ENCODE data around the gene MARCHF10. TPM values are rescaled to one million over a fixed set of nuclear protein-coding genes. Genes with fewer than 3 reads are reported as not detected.
A peak's percentile ranks its signal among the peaks of the same experiment; 100 is the strongest.

The MARCHF10 gene
- total RNA-seq, 1 donor from 2014 or later: not detected

GRCh38 chr17:62662855-62663254, 145.3 kb downstream of the MARCHF10 start:
- ChIA-PET POLR2A (no interaction called here), CTCF (no interaction called here)
- Mint-ChIP-seq H3K36me3 (ENCODE audit: low read depth) (no peaks in the 10 kb centered on the region), H3K4me3 (no peak overlapping the region), H3K27me3 (no peaks in the 10 kb centered on the region), H3K9me3 (peaks cover 13% of the 10 kb centered on the region), H3K4me1 (no peaks in the 10 kb centered on the region), H3K27ac (no peak overlapping the region)
- TF ChIP-seq CTCF (IDR thresholded peaks at IDR 0.05): no peak
- intact Hi-C loops (cut with micrococcal nuclease): no loop called here
- ATAC-seq (ENCODE audit: low read depth) (no peak), DNase-seq (no peak)

- POLR2A ChIA-PET: no interaction called here
These were observed 146.8 kb downstream of the MARCHF10 start for GRCh38 chr17:62661337-62661736.

GRCh38 chr17:62660629-62661118, 147.4 kb downstream of the MARCHF10 start:
- DNase-seq (no peak), ATAC-seq (ENCODE audit: low read depth) (no peak)
- Mint-ChIP-seq H3K27me3 (no peaks in the 10 kb centered on the region), H3K9me3 (peaks cover 13% of the 10 kb centered on the region), H3K4me1 (no peaks in the 10 kb centered on the region), H3K27ac (no peak overlapping the region), H3K36me3 (ENCODE audit: low read depth) (no peaks in the 10 kb centered on the region), H3K4me3 (no peak overlapping the region)
- ChIA-PET POLR2A (no interaction called here), CTCF (no interaction called here)
- TF ChIP-seq CTCF (IDR thresholded peaks at IDR 0.05): no peak
- intact Hi-C loops (cut with micrococcal nuclease): no loop called here

More at GRCh38 chr17:62661337-62661736, 146.8 kb downstream of the MARCHF10 start:
- no peak overlapping the region for H3K4me3 Mint-ChIP-seq
- no peak for TF ChIP-seq CTCF (IDR thresholded peaks at IDR 0.05)
- CTCF ChIA-PET: no interaction called here
- no peaks in the 10 kb centered on the region for H3K4me1 Mint-ChIP-seq
- H3K9me3 Mint-ChIP-seq: peaks cover 13% of the 10 kb centered on the region
- no peak overlapping the region for H3K27ac Mint-ChIP-seq
- intact Hi-C loops (cut with micrococcal nuclease): no loop called here
- no peaks in the 10 kb centered on the region for H3K36me3 Mint-ChIP-seq (ENCODE audit: low read depth)
- DNase-seq (no peak), ATAC-seq (ENCODE audit: low read depth) (no peak)
- H3K27me3 Mint-ChIP-seq: no peaks in the 10 kb centered on the region

GRCh38 chr17:62658136-62658920, 149.8 kb downstream of the MARCHF10 start:
- Mint-ChIP-seq H3K36me3 (ENCODE audit: low read depth) (no peaks in the 10 kb centered on the region), H3K9me3 (peaks cover 13% of the 10 kb centered on the region), H3K4me3 (no peak overlapping the region), H3K4me1 (peaks cover 5% of the 10 kb centered on the region), H3K27me3 (no peaks in the 10 kb centered on the region), H3K27ac (no peak overlapping the region)
- ATAC-seq (ENCODE audit: low read depth): no peak
- POLR2A ChIA-PET: no interaction called here
- intact Hi-C loops (cut with micrococcal nuclease): no loop called here
- no peak for DNase-seq
- no peak for TF ChIP-seq CTCF (IDR thresholded peaks at IDR 0.05)
- CTCF ChIA-PET: no interaction called here

GRCh38 chr17:62657690-62658089, 150.4 kb downstream of the MARCHF10 start:
- Mint-ChIP-seq H3K9me3 (peaks cover 13% of the 10 kb centered on the region), H3K4me1 (peaks cover 11% of the 10 kb centered on the region), H3K36me3 (ENCODE audit: low read depth) (no peaks in the 10 kb centered on the region), H3K4me3 (no peak overlapping the region), H3K27me3 (no peaks in the 10 kb centered on the region), H3K27ac (peak overlapping the region; percentile 63)
- ChIA-PET CTCF (no interaction called here), POLR2A (no interaction called here)
- no peak for TF ChIP-seq CTCF (IDR thresholded peaks at IDR 0.05)
- intact Hi-C loops (cut with micrococcal nuclease): no loop called here
- no peak for ATAC-seq (ENCODE audit: low read depth)
- DNase-seq: no peak
